ENCODE results near the gene IQCN. TPM values are rescaled to one million over a fixed set of nuclear protein-coding genes. Genes with fewer than 3 reads are reported as not detected.
"Not testable (repeated sequence)": the region's sequence is repeated elsewhere in the genome, so short reads cannot be mapped to it uniquely, and the experiment has no call there.

Gene IQCN
- total RNA-seq, 4 donors from 2014 or later = 0.20 to 0.61 (median 0.39) TPM

- Histone ChIP-seq H3K36me3 (no peaks in the 10 kb centered on the region), H3K9me3 (no peaks in the 10 kb centered on the region), H3K27me3 (peaks cover 0 to 6% (median 0%) of the 10 kb centered on the region in 3 donors), H3K4me3 (no peak overlapping the region), H3K4me1 (no peaks in the 10 kb centered on the region), H3K27ac (no peak overlapping the region)
- DNase-seq = no peak
- intact Hi-C loops (cut with DNase I; ENCODE audit: low total_unique reads) (loop anchor here (1.0 kb wide), 1 partner anchor 35 kb away; no protein-coding TSS in a partner anchor), in situ Hi-C loops (cut with MboI; ENCODE audit: low sequenced_read_pairs in 4 of 4) (no loop called here)
- TF ChIP-seq POLR2A (IDR thresholded peaks at IDR 0.05) = no peak
- no peak for TF ChIP-seq CTCF (IDR thresholded peaks at IDR 0.05 in 4 of 5, conservative IDR thresholded peaks at IDR 0.05 in 1 of 5)
- no peak for ATAC-seq
These were observed 57.5 kb downstream of the IQCN start for GRCh38 chr19:18216789-18217188.

- TF ChIP-seq POLR2A (IDR thresholded peaks at IDR 0.05) (no peak), CTCF (IDR thresholded peaks at IDR 0.05 in 4 of 5, conservative IDR thresholded peaks at IDR 0.05 in 1 of 5) (no peak)
- DNase-seq = no peak
- ATAC-seq = no peak
- no peak overlapping the region for H3K4me3 ChIP-seq
- no peaks in the 10 kb centered on the region for H3K36me3 ChIP-seq
- in situ Hi-C loops (cut with MboI; ENCODE audit: low sequenced_read_pairs in 4 of 4) (loop anchor here in 1 of 4 donors (5.0 kb wide), 1 partner anchor 37 kb away; no protein-coding TSS in a partner anchor), intact Hi-C loops (cut with DNase I; ENCODE audit: low total_unique reads) (no loop called here)
- H3K27ac ChIP-seq = no peak overlapping the region
- H3K9me3 ChIP-seq = no peaks in the 10 kb centered on the region
- H3K4me1 ChIP-seq = no peaks in the 10 kb centered on the region
- no peaks in the 10 kb centered on the region for H3K27me3 ChIP-seq
These were observed 59.3 kb downstream of the IQCN start for GRCh38 chr19:18214779-18215433.

GRCh38 chr19:18211683-18212082 is 62.6 kb downstream of the IQCN start:
- TF ChIP-seq CTCF (IDR thresholded peaks at IDR 0.05 in 4 of 5, conservative IDR thresholded peaks at IDR 0.05 in 1 of 5) = no peak
- TF ChIP-seq POLR2A (IDR thresholded peaks at IDR 0.05) = no peak
- in situ Hi-C loops (cut with MboI; ENCODE audit: low sequenced_read_pairs in 4 of 4) (loop anchor here in 1 of 4 donors (5.0 kb wide), 1 partner anchor 41 kb away; no protein-coding TSS in a partner anchor), intact Hi-C loops (cut with DNase I; ENCODE audit: low total_unique reads) (no loop called here)
- H3K9me3 ChIP-seq = no peaks in the 10 kb centered on the region
- no peak overlapping the region for H3K4me3 ChIP-seq
- no peak for DNase-seq
- ATAC-seq = no peak
- peaks cover 0 to 3% of the 10 kb centered on the region in 2 donors for H3K4me1 ChIP-seq
- no peak overlapping the region for H3K27ac ChIP-seq
- no peaks in the 10 kb centered on the region for H3K36me3 ChIP-seq
- no peaks in the 10 kb centered on the region for H3K27me3 ChIP-seq

- intact Hi-C loops (cut with DNase I; ENCODE audit: low total_unique reads) = loop anchor here (5.0 to 10.0 kb wide), 2 partner anchors 112 to 205 kb away; partner anchors contain the start of genes LSM4 and SSBP4
These were observed 64.3 kb downstream of the IQCN start for GRCh38 chr19:18209912-18210311.

GRCh38 chr19:18208098-18208951 is 65.9 kb downstream of the IQCN start:
- Histone ChIP-seq H3K9me3 (no peaks in the 10 kb centered on the region), H3K36me3 (no peaks in the 10 kb centered on the region), H3K27ac (peak overlapping the region in 1 of 4 donors; percentile 29), H3K4me3 (no peak overlapping the region), H3K4me1 (peaks cover 6 to 13% of the 10 kb centered on the region in 2 donors), H3K27me3 (no peaks in the 10 kb centered on the region)
- DNase-seq = peak in 1 of 2 donors; percentile 33
- intact Hi-C loops (cut with DNase I; ENCODE audit: low total_unique reads) = loop anchor here (1.0 to 10.0 kb wide), 3 partner anchors 44 to 206 kb away; partner anchors contain the start of genes LSM4 and SSBP4
- peak; percentile 28 to 91 (median 62) for TF ChIP-seq CTCF (IDR thresholded peaks at IDR 0.05 in 4 of 5, conservative IDR thresholded peaks at IDR 0.05 in 1 of 5)
- TF ChIP-seq POLR2A (IDR thresholded peaks at IDR 0.05) = no peak
- in situ Hi-C loops (cut with MboI; ENCODE audit: low sequenced_read_pairs in 4 of 4) = loop anchor here in 1 of 4 donors (5.0 kb wide), 1 partner anchor 39 kb away; no protein-coding TSS in a partner anchor
- ATAC-seq = no peak

More at GRCh38 chr19:18209912-18210311, 64.3 kb downstream of the IQCN start:
- H3K27ac ChIP-seq, H3K9me3 ChIP-seq, H3K27me3 ChIP-seq, H3K4me1 ChIP-seq, DNase-seq, H3K36me3 ChIP-seq, H3K4me3 ChIP-seq, ATAC-seq: not testable (repeated sequence)
- in situ Hi-C loops (cut with MboI; ENCODE audit: low sequenced_read_pairs in 4 of 4) = loop anchor here in 2 of 4 donors (5.0 kb wide), 2 partner anchors 37 to 42 kb away; no protein-coding TSS in a partner anchor

Measured in gastrocnemius medialis (tissue), 4 donors.